HCT116 (cell line): ENCODE data around the gene ZNF790. TPM values are rescaled to one million over a fixed set of nuclear protein-coding genes. Genes with fewer than 3 reads are reported as not detected.

Source experiments
- ATAC-seq: fragments of 200-7000 bp; cut with Tn5 transposase; 2 replicates; pipeline ENCODE4 v1.9.1; 2020; ENCODE audit warnings: mild to moderate bottlenecking, moderate library complexity
- BruUV-seq: library from RNA; stranded (reverse); fragments of 400-500 nt; replicated peaks from 2 replicates; lab custom pipeline; 2021; lab: Mats Ljungman, UMichigan
- CTCF ChIA-PET: fragments of 300-600 bp; sonication (Branson Sonifier 250); formaldehyde crosslinking; loops from one replicate; lab custom pipeline; 2021; ENCODE audit warnings: antibody characterized with exemption; lab: Charles Lee
- POLR2A ChIA-PET: fragments of 300-600, 350-600 bp; sonication (Branson Sonifier 250); formaldehyde crosslinking; loops from one replicate; lab custom pipeline; 2021; ENCODE audit warnings: antibody characterized with exemption; lab: Charles Lee
- RAD21 ChIA-PET, 2 experiments: fragments of 300-600 bp; sonication (Branson Sonifier 250); formaldehyde crosslinking; loops; one replicate each; lab custom pipeline; 2023; ENCODE audit warnings: low total read pairs in 2 of 2; ENCODE audit not compliant: uncharacterized antibody in 2 of 2, unreplicated experiment in 2 of 2, low non-redundant PET in 1 of 2; lab: Charles Lee
- DNase-seq: peaks from one replicate; pipeline ENCODE4 v3.0.0-alpha.2; 2010; ENCODE audit warnings: low read depth, low spot score
- H2AFZ ChIP-seq: fragments of 200-600 bp; shearing (Covaris generic), sonication (generic); 2 replicates; pipeline ENCODE4 v1.6.1; 2017; ENCODE audit warnings: low read depth, mixed run types, mixed read lengths, antibody characterized with exemption, low read length; ENCODE audit not compliant: poor library complexity, severe bottlenecking
- H3K27ac ChIP-seq: 2 replicates; pipeline ENCODE4 v1.5.1; 2012; ENCODE audit warnings: low read depth, low read length
- H3K27me3 ChIP-seq: fragments of 200-600 bp; sonication (generic); 2 replicates; pipeline ENCODE4 v1.6.1; 2016; ENCODE audit warnings: mixed run types, low read length, mixed read lengths; ENCODE audit not compliant: insufficient read depth
- H3K36me3 ChIP-seq, 2 experiments: fragments of 200-500 bp in 1 of 2; fragments of 200-600 bp in 1 of 2; sonication (Bioruptor generic) in 1 of 2; sonication (generic) in 1 of 2; 2 replicates each; pipeline versions ENCODE4 v1.5.1 to v1.6.1; 2014 to 2016; ENCODE audit warnings: low read length in 2 of 2, inconsistent platforms in 1 of 2, mixed read lengths in 1 of 2, mixed run types in 1 of 2; ENCODE audit not compliant: insufficient read depth in 2 of 2, control insufficient read depth in 1 of 2
- H3K4me1 ChIP-seq, 2 experiments: fragments of 200-600 bp in 1 of 2; sonication (generic) in 1 of 2; 2 replicates each; pipeline versions ENCODE4 v1.5.1 to v1.6.1; 2012 to 2017; ENCODE audit warnings: low read length in 2 of 2, inconsistent platforms in 1 of 2, mild to moderate bottlenecking in 1 of 2, mixed read lengths in 1 of 2, mixed run types in 1 of 2, moderate library complexity in 1 of 2; ENCODE audit not compliant: insufficient read depth in 2 of 2, control insufficient read depth in 1 of 2
- H3K4me2 ChIP-seq: fragments of 200-600 bp; sonication (generic); 2 replicates; pipeline ENCODE4 v1.6.1; 2017; ENCODE audit warnings: mixed run types, low read length, mixed read lengths
- H3K4me3 ChIP-seq, 2 experiments: fragments of 200-600 bp in 1 of 2; sonication (generic) in 1 of 2; replicated peaks in 1 of 2; 2 replicates each; pipeline ENCODE4 v1.5.1; 2011 to 2016; ENCODE audit warnings: low read length in 2 of 2, control low read depth in 1 of 2, low read depth in 1 of 2, mild to moderate bottlenecking in 1 of 2, mixed read lengths in 1 of 2, mixed run types in 1 of 2
- H3K79me2 ChIP-seq: fragments of 200-600 bp; sonication (generic); 2 replicates; pipeline ENCODE4 v1.6.1; 2017; ENCODE audit warnings: mild to moderate bottlenecking, mixed run types, low read length, moderate library complexity, mixed read lengths; ENCODE audit not compliant: insufficient read depth
- H3K9ac ChIP-seq: fragments of 200-600 bp; sonication (generic); 2 replicates; pipeline ENCODE4 v1.6.1; 2016; ENCODE audit warnings: low read length, mixed read lengths
- H3K9me2 ChIP-seq: fragments of 200-600 bp; sonication (generic), shearing (Covaris generic); 2 replicates; pipeline ENCODE4 v1.6.1; 2017; ENCODE audit warnings: mixed run types, mild to moderate bottlenecking, moderate library complexity; ENCODE audit not compliant: insufficient read depth
- H3K9me3 ChIP-seq, 2 experiments: fragments of 200-500 bp in 1 of 2; fragments of 200-600 bp in 1 of 2; sonication (Bioruptor generic) in 1 of 2; sonication (generic) in 1 of 2; 2 replicates each; pipeline ENCODE4 v1.6.1; 2014 to 2017; ENCODE audit warnings: low read length in 2 of 2, mixed read lengths in 2 of 2, inconsistent platforms in 1 of 2, low read depth in 1 of 2, mild to moderate bottlenecking in 1 of 2, mixed run types in 1 of 2, moderate library complexity in 1 of 2; ENCODE audit not compliant: control insufficient read depth in 1 of 2, insufficient read depth in 1 of 2
- H4K20me1 ChIP-seq: fragments of 200-600 bp; sonication (generic), shearing (Covaris generic); 2 replicates; pipeline ENCODE4 v1.6.1; 2017; ENCODE audit warnings: mixed run types, mild to moderate bottlenecking, moderate library complexity; ENCODE audit not compliant: insufficient read depth
- CBX3 ChIP-seq: IDR thresholded peaks from 2 replicates; pipeline ENCODE4 v1.6.1; 2012; ENCODE audit warnings: low read depth
- CTCF ChIP-seq, 3 experiments: fragments of 200-600 bp in 1 of 3; sonication (generic) in 1 of 3; IDR thresholded peaks in 2 of 3; conservative IDR thresholded peaks in 1 of 3; 2 replicates each; pipeline ENCODE4 v1.5.1; 2012 to 2017; ENCODE audit warnings: low read depth in 2 of 3, low read length in 2 of 3, antibody characterized with exemption in 1 of 3, borderline replicate concordance in 1 of 3, control low read depth in 1 of 3, mild to moderate bottlenecking in 1 of 3, mixed read lengths in 1 of 3, mixed run types in 1 of 3, moderate library complexity in 1 of 3; ENCODE audit not compliant: insufficient read depth in 1 of 3
- EGR1 ChIP-seq: IDR thresholded peaks from 2 replicates; pipeline ENCODE4 v1.6.1; 2012; ENCODE audit warnings: low read depth
- ELF1 ChIP-seq: IDR thresholded peaks from 2 replicates; pipeline ENCODE4 v1.6.1; 2012; ENCODE audit warnings: low read depth, borderline replicate concordance
- EZH2 ChIP-seq: fragments of 200-600 bp; sonication (generic); IDR thresholded peaks from 2 replicates; pipeline ENCODE4 v1.6.1; 2017; ENCODE audit warnings: antibody characterized with exemption, mixed run types
- EZH2phosphoT487 ChIP-seq: fragments of 200-600 bp; IDR thresholded peaks from 2 replicates; pipeline ENCODE4 v1.6.1; 2018; ENCODE audit warnings: antibody characterized with exemption, borderline replicate concordance
- POLR2AphosphoS5 ChIP-seq: IDR thresholded peaks from 2 replicates; pipeline ENCODE4 v1.6.1; 2011; ENCODE audit warnings: mild to moderate bottlenecking, low read depth, low read length, moderate library complexity
- RAD21 ChIP-seq: IDR thresholded peaks from 2 replicates; pipeline ENCODE4 v1.6.1; 2012; ENCODE audit warnings: low read depth, mild to moderate bottlenecking
- SIN3A ChIP-seq: IDR thresholded peaks from 2 replicates; pipeline ENCODE4 v1.6.1; 2012; ENCODE audit warnings: low read depth
- SP1 ChIP-seq: IDR thresholded peaks from 2 replicates; pipeline ENCODE4 v1.6.1; 2012; ENCODE audit warnings: low read depth
- SRF ChIP-seq: IDR thresholded peaks from 2 replicates; pipeline ENCODE4 v1.6.1; 2012; ENCODE audit warnings: low read depth
- YY1 ChIP-seq: IDR thresholded peaks from 2 replicates; pipeline ENCODE4 v1.6.1; 2011; ENCODE audit warnings: low read length, low read depth, moderate library complexity, mild to moderate bottlenecking; ENCODE audit not compliant: insufficient replicate concordance; ENCODE audit errors: extremely low read depth
- ZFX ChIP-seq: fragments of 450-650 bp; IDR thresholded peaks from 2 replicates; pipeline ENCODE4 v1.6.1; 2017
- intact Hi-C: fragments of 100-400 bp; cut with micrococcal nuclease; formaldehyde crosslinking; loops from 2 replicates; pipeline ENCODE4 v1.10.0; 2022
- total RNA-seq: library from RNA; stranded (reverse); gene quantifications from one replicate; pipeline ENCODE4 v1.2.1, GENCODE V29; 2021; ENCODE audit not compliant: unreplicated experiment
- TF ChIP-seq, protein P1 (sequence below): IDR thresholded peaks from 2 replicates; pipeline ENCODE4 v1.6.1; 2011; ENCODE audit warnings: mild to moderate bottlenecking, low read length, moderate library complexity; ENCODE audit not compliant: insufficient replicate concordance; ENCODE audit errors: extremely low read depth
- TF ChIP-seq, protein P2 (sequence below): IDR thresholded peaks from 2 replicates; pipeline ENCODE4 v1.6.1; 2012; ENCODE audit warnings: low read depth

Gene ZNF790
- total RNA-seq, 1 experiment from 2014 or later = 0.32 TPM

GRCh38 chr19:36807029-36807428 lies 31.2 kb downstream of the ZNF790 start (continued):
- TF ChIP-seq SIN3A (no peak), CBX3 (no peak)

- TF ChIP-seq EGR1 (no peak), EZH2 (no peak), ZFX (no peak), SRF (no peak), SP1 (no peak), RAD21 (no peak), YY1 (no peak), SIN3A (no peak), POLR2AphosphoS5 (no peak), ELF1 (no peak), EZH2phosphoT487 (no peak), CTCF (IDR thresholded peaks at IDR 0.05 in 2 of 3, conservative IDR thresholded peaks at IDR 0.05 in 1 of 3; ENCODE audit: borderline replicate concordance in 1 of 3, insufficient read depth in 1 of 3, low read depth in 2 of 3, low read length in 2 of 3) (no peak)
- TF ChIP-seq, protein P1, sequence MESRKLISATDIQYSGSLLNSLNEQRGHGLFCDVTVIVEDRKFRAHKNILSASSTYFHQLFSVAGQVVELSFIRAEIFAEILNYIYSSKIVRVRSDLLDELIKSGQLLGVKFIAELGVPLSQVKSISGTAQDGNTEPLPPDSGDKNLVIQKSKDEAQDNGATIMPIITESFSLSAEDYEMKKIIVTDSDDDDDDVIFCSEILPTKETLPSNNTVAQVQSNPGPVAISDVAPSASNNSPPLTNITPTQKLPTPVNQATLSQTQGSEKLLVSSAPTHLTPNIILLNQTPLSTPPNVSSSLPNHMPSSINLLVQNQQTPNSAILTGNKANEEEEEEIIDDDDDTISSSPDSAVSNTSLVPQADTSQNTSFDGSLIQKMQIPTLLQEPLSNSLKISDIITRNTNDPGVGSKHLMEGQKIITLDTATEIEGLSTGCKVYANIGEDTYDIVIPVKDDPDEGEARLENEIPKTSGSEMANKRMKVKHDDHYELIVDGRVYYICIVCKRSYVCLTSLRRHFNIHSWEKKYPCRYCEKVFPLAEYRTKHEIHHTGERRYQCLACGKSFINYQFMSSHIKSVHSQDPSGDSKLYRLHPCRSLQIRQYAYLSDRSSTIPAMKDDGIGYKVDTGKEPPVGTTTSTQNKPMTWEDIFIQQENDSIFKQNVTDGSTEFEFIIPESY = no peak
- TF ChIP-seq, protein P2, sequence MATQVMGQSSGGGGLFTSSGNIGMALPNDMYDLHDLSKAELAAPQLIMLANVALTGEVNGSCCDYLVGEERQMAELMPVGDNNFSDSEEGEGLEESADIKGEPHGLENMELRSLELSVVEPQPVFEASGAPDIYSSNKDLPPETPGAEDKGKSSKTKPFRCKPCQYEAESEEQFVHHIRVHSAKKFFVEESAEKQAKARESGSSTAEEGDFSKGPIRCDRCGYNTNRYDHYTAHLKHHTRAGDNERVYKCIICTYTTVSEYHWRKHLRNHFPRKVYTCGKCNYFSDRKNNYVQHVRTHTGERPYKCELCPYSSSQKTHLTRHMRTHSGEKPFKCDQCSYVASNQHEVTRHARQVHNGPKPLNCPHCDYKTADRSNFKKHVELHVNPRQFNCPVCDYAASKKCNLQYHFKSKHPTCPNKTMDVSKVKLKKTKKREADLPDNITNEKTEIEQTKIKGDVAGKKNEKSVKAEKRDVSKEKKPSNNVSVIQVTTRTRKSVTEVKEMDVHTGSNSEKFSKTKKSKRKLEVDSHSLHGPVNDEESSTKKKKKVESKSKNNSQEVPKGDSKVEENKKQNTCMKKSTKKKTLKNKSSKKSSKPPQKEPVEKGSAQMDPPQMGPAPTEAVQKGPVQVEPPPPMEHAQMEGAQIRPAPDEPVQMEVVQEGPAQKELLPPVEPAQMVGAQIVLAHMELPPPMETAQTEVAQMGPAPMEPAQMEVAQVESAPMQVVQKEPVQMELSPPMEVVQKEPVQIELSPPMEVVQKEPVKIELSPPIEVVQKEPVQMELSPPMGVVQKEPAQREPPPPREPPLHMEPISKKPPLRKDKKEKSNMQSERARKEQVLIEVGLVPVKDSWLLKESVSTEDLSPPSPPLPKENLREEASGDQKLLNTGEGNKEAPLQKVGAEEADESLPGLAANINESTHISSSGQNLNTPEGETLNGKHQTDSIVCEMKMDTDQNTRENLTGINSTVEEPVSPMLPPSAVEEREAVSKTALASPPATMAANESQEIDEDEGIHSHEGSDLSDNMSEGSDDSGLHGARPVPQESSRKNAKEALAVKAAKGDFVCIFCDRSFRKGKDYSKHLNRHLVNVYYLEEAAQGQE = no peak
- DNase-seq (no peak), ATAC-seq (no peak)
- intact Hi-C loops = no loop called here
- H3K4me3 ChIP-seq = no peak overlapping the region
- H3K36me3 ChIP-seq = no peaks in the 10 kb centered on the region
- peaks cover 0 to 12% of the 10 kb centered on the region in 2 experiments; a peak in 2 of 4 replicates for H3K9me3 ChIP-seq
- ChIA-PET RAD21 (no interaction called here), CTCF (no interaction called here), POLR2A (no interaction called here)
- H3K27me3 ChIP-seq = no peaks in the 10 kb centered on the region
- no peaks in the 10 kb centered on the region for H3K4me1 ChIP-seq
- no peaks in the 10 kb centered on the region for H4K20me1 ChIP-seq
- no peak overlapping the region for H2AFZ ChIP-seq
- BruUV-seq = no TSS peak
- no peak overlapping the region for H3K9ac ChIP-seq
- no peak overlapping the region for H3K4me2 ChIP-seq
- no peaks in the 10 kb centered on the region for H3K79me2 ChIP-seq
- H3K27ac ChIP-seq = no peak overlapping the region
- H3K9me2 ChIP-seq = no peaks in the 10 kb centered on the region
Observed at GRCh38 chr19:36805364-36805763, 32.8 kb downstream of the ZNF790 start.
